Coronary artery (tissue), 2 donors: ENCODE measurements around the gene SLC26A4.

Experiments used
- DNase-seq: peaks from one replicate; pipeline ENCODE4 v3.0.0-alpha.2; 2017; ENCODE audit warnings: low spot score
- H3K27ac ChIP-seq, 2 donors: fragments of 200-600 bp; sonication (generic); one replicate each; pipeline ENCODE4 v1.5.1; 2016 to 2019
- H3K4me3 ChIP-seq: fragments of 200-600 bp; sonication (generic); 2 replicates; pipeline ENCODE4 v1.5.1; 2016; ENCODE audit warnings: mild to moderate bottlenecking, moderate library complexity
- TF ChIP-seq, protein P1 (sequence below): fragments of 200-600 bp; sonication (generic); IDR thresholded peaks from one replicate; pipeline ENCODE4 v1.5.1; 2019; ENCODE audit warnings: antibody characterized with exemption

Gene SLC26A4

DNA sequence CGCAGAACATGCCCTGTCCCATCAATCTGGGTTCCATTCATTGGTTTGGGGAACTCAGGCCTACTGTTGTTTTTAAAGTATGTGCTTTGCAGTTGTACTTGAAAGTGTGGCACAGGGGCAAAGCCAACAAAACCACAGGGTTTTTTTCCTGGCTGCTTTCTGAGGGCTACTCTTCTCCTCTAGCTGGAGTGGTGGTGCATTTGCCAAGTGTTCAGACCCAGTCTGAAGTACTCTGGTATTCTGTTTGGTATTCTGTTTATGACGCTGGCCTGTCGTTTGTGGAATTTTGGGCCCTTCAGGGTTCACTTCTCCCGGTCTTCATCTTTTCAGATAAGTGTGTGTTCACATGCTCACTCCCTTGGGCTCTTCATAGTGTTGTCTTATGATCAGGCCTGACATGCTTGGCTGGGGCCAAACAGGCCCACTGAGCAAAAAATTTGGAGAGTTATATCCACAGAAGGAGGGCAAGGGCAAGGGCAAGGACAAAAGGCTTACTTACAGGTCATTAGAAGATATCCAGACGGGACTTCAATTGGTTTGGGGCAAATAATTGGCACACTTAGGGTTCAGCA is 26.3 kb downstream of the SLC26A4 start:
- no peak for DNase-seq
- Histone ChIP-seq H3K4me3 (no peak overlapping the region), H3K27ac (no peak overlapping the region)
- TF ChIP-seq, protein P1, sequence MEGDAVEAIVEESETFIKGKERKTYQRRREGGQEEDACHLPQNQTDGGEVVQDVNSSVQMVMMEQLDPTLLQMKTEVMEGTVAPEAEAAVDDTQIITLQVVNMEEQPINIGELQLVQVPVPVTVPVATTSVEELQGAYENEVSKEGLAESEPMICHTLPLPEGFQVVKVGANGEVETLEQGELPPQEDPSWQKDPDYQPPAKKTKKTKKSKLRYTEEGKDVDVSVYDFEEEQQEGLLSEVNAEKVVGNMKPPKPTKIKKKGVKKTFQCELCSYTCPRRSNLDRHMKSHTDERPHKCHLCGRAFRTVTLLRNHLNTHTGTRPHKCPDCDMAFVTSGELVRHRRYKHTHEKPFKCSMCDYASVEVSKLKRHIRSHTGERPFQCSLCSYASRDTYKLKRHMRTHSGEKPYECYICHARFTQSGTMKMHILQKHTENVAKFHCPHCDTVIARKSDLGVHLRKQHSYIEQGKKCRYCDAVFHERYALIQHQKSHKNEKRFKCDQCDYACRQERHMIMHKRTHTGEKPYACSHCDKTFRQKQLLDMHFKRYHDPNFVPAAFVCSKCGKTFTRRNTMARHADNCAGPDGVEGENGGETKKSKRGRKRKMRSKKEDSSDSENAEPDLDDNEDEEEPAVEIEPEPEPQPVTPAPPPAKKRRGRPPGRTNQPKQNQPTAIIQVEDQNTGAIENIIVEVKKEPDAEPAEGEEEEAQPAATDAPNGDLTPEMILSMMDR = no peak

DNA sequence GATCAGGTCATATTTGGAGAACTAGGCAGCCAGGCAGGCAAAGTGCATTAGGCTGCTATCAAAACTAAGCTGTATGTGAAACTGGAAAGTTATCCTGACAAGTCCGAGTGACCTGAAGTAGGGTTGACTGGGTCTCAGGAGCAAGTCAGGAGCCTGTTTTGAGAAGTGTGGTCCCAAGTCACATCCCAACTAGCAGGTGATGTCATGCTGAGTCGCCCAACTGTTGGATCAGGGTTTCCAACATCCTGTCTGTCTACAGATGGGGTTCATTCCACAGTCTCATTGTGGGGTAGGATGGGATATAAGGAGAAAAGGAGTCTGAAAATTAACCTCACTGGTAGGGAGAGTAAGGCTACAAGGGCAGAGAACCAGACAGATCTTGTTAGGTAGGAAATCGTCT is 27.0 kb downstream of the SLC26A4 start:
- Histone ChIP-seq H3K4me3 (no peak overlapping the region), H3K27ac (no peak overlapping the region)
- no peak for DNase-seq
- TF ChIP-seq, protein P1 = no peak

DNA sequence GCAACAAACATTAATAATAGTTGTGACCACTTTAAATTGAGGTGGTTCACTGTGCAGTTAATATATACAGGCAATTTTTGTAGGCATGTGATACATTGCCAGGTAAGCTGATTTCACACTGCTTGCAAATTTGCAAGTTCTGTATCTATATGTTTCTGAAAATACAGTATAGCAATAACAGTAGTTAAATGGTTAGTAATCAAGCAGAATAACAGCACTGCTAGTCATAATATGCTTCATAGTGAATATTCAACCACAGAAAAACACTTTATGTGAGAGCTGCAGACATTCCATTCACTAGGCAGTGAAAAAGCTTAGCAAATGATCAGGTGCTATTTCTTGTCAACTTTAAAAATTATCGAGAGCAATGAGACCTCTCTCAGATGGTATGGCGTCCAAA is 28.9 kb downstream of the SLC26A4 start:
- Histone ChIP-seq H3K4me3 (no peak overlapping the region), H3K27ac (no peak overlapping the region)
- TF ChIP-seq, protein P1 = no peak
- no peak for DNase-seq

DNA sequence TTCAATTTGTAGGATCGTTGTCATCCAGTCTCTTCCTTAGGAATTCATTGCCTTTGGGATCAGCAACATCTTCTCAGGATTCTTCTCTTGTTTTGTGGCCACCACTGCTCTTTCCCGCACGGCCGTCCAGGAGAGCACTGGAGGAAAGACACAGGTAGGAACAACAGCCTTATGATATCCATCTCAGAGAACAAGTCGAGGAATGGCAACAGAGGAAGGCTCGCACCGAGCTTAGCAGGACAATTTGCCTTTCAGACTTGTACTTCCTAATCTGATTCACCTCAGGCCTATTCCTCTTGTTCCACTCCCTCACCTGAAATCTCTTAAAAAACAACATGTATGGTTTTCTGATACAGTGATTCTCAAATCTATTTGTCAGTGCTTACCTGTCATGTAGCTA is 29.5 kb downstream of the SLC26A4 start:
- H3K4me3 ChIP-seq = no peak overlapping the region
- TF ChIP-seq, protein P1 = no peak
- no peak for DNase-seq
- H3K27ac ChIP-seq = no peak overlapping the region

DNA sequence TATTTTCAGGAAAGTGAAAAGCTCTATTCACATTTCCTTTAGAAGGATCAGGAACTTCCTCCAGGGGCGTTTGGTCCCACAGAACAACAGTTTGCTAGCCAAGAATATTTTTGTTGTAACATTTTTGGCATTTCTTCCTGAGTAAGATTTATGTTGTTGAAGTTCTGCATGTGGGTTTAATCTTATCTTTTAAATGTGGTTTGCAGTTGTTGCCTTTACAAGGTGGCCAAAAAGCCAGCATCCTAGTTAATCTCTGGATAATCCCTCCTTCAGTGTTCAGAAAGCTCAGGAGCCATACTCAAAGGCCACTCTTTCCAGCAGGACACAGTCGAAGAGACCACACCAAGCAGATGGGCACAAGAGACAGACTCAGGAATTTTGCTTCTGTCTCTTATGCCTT is 30.0 kb downstream of the SLC26A4 start:
- TF ChIP-seq, protein P1 = no peak

GRCh38 chr7:107691716-107692115 is 31.1 kb downstream of the SLC26A4 start:
- DNase-seq = no peak
- no peak overlapping the region for H3K27ac ChIP-seq
- H3K4me3 ChIP-seq = no peak overlapping the region
- TF ChIP-seq, protein P1 = no peak

More for the DNA sequence above, 30.0 kb downstream of the SLC26A4 start:
- H3K4me3 ChIP-seq = no peak overlapping the region
- no peak overlapping the region for H3K27ac ChIP-seq
- DNase-seq = no peak

DNA sequence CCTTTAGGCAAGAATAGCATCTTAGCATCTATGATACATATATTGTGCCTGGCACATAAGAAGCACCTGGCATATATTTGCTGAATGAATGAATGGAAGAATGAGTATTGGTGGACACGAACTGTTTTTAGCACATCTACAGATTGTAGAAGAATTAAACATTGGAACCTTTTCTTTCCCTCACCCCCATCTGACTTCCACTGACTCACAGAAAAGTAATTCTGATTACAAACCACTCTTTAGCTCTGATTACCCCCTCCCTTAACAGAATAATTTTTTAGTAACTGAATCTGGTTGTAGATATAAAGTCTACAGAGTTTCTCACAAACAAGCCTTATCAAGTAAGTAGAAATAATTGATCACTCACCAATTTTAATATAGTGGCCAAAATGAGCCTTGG is 31.9 kb downstream of the SLC26A4 start:
- no peak for DNase-seq
- Histone ChIP-seq H3K27ac (no peak overlapping the region), H3K4me3 (no peak overlapping the region)
- TF ChIP-seq, protein P1 = no peak
